ENCODE measurements around the gene KIRREL1. TPM values are rescaled to one million over a fixed set of nuclear protein-coding genes. Genes with fewer than 3 reads are reported as not detected.

Gene KIRREL1
- total RNA-seq, 1 experiment from 2014 or later: 30.7 TPM

DNA sequence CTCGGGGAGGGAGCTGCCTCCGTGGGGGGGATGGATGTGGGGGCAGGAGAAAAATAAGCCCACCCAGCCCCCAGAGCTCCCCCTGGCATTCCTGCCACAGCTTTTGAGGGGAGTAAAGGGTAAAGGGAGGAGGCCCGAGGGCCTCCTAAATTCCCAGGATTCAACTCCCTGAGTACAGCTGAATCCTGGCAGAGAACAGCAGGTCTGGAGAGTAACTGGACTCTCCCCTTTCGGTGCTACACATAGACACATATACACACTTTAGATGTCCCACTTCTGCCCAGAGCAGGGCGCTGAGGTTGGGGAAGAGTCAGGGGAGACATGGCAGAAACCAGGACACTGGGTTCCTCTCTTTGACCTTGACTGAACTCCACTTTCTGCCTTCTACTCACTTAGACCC is 3.0 kb downstream of the KIRREL1 start:
- no peaks in the 10 kb centered on the region for H3K4me1 ChIP-seq (replicated peaks; ENCODE audit: insufficient read depth)
- no TSS peak for BruUV-seq (replicated peaks)
- H3K4me3 ChIP-seq: no peak overlapping the region
- no peaks in the 10 kb centered on the region for H4K20me1 ChIP-seq (ENCODE audit: insufficient read depth)
- no peaks in the 10 kb centered on the region for H3K36me3 ChIP-seq (ENCODE audit: low read depth)
- H3K27ac ChIP-seq: no peak overlapping the region
- H3K4me2 ChIP-seq: no peak overlapping the region
- peaks cover 10% of the 10 kb centered on the region; the same call in 1 of the 2 replicates for H3F3A ChIP-seq (ENCODE audit: insufficient read depth, low read depth)
- H3K27me3 ChIP-seq (ENCODE audit: insufficient read depth, low read depth): no peaks in the 10 kb centered on the region
- TF ChIP-seq EZH2 (IDR thresholded peaks at IDR 0.05; ENCODE audit: low read depth): no peak
- TF ChIP-seq, protein P1, sequence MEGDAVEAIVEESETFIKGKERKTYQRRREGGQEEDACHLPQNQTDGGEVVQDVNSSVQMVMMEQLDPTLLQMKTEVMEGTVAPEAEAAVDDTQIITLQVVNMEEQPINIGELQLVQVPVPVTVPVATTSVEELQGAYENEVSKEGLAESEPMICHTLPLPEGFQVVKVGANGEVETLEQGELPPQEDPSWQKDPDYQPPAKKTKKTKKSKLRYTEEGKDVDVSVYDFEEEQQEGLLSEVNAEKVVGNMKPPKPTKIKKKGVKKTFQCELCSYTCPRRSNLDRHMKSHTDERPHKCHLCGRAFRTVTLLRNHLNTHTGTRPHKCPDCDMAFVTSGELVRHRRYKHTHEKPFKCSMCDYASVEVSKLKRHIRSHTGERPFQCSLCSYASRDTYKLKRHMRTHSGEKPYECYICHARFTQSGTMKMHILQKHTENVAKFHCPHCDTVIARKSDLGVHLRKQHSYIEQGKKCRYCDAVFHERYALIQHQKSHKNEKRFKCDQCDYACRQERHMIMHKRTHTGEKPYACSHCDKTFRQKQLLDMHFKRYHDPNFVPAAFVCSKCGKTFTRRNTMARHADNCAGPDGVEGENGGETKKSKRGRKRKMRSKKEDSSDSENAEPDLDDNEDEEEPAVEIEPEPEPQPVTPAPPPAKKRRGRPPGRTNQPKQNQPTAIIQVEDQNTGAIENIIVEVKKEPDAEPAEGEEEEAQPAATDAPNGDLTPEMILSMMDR (conservative IDR thresholded peaks at IDR 0.05): no peak
- no peak for DNase-seq
- no peaks in the 10 kb centered on the region for H3K9me3 ChIP-seq (ENCODE audit: insufficient read depth, low read depth)
- H2AFZ ChIP-seq: no peak overlapping the region
- H3K9me2 ChIP-seq (ENCODE audit: insufficient read depth): no peaks in the 10 kb centered on the region
- CTCF ChIA-PET: no interaction called here
- POLR2A ChIA-PET (ENCODE audit: unreplicated experiment): no interaction called here
- H3K79me2 ChIP-seq (ENCODE audit: low read depth): peaks cover 47% of the 10 kb centered on the region
- intact Hi-C loops (cut with micrococcal nuclease; ENCODE audit: unreplicated experiment): no loop called here

DNA sequence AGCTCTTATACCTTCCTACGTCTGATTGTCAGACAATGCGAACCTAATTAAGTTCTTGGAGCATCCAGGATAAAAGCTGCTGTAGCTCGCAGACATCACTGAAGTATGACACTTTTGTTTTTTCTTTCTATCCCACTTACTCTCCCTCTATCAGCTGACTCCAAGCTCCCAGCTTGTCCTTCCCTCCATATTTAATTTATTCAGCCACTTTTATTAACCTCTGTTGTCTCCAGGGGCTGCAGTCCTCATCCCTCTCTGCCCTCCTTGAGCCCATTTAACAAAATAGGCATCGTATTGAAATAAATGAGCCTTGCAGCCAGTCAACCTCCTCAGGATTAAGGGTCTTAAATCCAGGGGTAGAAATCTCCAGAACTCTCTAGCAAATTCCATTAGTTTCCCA is 7.1 kb downstream of the KIRREL1 start:
- TF ChIP-seq EZH2 (IDR thresholded peaks at IDR 0.05; ENCODE audit: low read depth): no peak
- TF ChIP-seq, protein P1 (conservative IDR thresholded peaks at IDR 0.05): no peak
- peaks cover 29% of the 10 kb centered on the region for H3K79me2 ChIP-seq (ENCODE audit: low read depth)
- H3K36me3 ChIP-seq (ENCODE audit: low read depth): no peaks in the 10 kb centered on the region
- intact Hi-C loops (cut with micrococcal nuclease; ENCODE audit: unreplicated experiment): no loop called here
- H3K9me3 ChIP-seq (ENCODE audit: insufficient read depth, low read depth): no peaks in the 10 kb centered on the region
- ChIA-PET POLR2A (ENCODE audit: unreplicated experiment) (no interaction called here), CTCF (no interaction called here)
- BruUV-seq (replicated peaks): no TSS peak
- H3K4me1 ChIP-seq (replicated peaks; ENCODE audit: insufficient read depth): 0 out of 2 replicates have a peak, but pooled peaks cover 7% of the 10 kb centered on the region
- H3K27ac ChIP-seq: no peak overlapping the region
- 0 out of 2 replicates have a peak, but pooled peaks cover 5% of the 10 kb centered on the region for H3F3A ChIP-seq (ENCODE audit: insufficient read depth, low read depth)
- no peak overlapping the region for H2AFZ ChIP-seq
- no peak overlapping the region for H3K4me3 ChIP-seq
- DNase-seq: no peak
- no peaks in the 10 kb centered on the region for H4K20me1 ChIP-seq (ENCODE audit: insufficient read depth)
- no peaks in the 10 kb centered on the region for H3K27me3 ChIP-seq (ENCODE audit: insufficient read depth, low read depth)
- H3K9me2 ChIP-seq (ENCODE audit: insufficient read depth): no peaks in the 10 kb centered on the region
- H3K4me2 ChIP-seq: no peak overlapping the region

DNA sequence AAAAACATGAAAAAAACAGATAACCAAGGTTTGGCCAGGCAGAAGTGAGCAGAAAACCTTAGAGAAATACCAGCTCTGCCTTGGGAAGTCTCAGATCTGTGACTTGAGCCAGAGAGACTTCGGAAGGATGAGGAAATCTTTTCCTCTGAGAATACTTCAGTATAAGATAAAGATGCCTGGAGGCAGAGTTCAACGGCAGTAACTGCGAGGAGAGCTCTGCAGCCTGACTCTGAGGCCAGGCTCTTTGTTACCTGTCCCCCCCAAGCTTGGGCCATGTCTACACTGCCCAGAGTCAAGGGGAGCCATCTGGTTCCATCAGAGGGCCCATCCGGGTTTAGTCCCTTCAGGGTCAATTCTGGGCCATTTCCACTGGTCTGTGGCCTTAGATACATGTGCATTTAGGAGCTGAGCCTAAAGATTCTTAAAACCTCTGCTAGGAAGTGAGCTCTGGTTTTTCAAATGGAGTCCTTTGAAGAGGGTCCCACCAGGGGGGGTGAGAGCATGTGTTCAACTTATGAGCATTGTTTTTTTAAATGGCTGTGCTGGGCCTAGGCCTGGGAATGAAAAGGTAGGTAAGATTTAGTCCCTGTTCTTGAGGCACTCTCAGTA is 8.7 kb downstream of the KIRREL1 start:
- no TSS peak for BruUV-seq (replicated peaks)
- Histone ChIP-seq H3K27me3 (ENCODE audit: insufficient read depth, low read depth) (no peaks in the 10 kb centered on the region), H3K9me2 (ENCODE audit: insufficient read depth) (no peaks in the 10 kb centered on the region), H2AFZ (no peak overlapping the region), H3K36me3 (ENCODE audit: low read depth) (no peaks in the 10 kb centered on the region), H3F3A (ENCODE audit: insufficient read depth, low read depth) (no peaks in the 10 kb centered on the region), H3K9me3 (ENCODE audit: insufficient read depth, low read depth) (no peaks in the 10 kb centered on the region), H3K4me1 (replicated peaks; ENCODE audit: insufficient read depth) (0 out of 2 replicates have a peak, but pooled peaks cover 7% of the 10 kb centered on the region), H3K79me2 (ENCODE audit: low read depth) (peaks cover 15% of the 10 kb centered on the region; the same call in 1 of the 2 replicates), H3K4me3 (no peak overlapping the region), H4K20me1 (ENCODE audit: insufficient read depth) (no peaks in the 10 kb centered on the region), H3K4me2 (no peak overlapping the region), H3K27ac (no peak overlapping the region)
- ChIA-PET CTCF (no interaction called here), POLR2A (ENCODE audit: unreplicated experiment) (interaction anchor here (0.5 kb wide), 1 partner anchor 16 kb away, joined by 5 read pairs; no protein-coding TSS in a partner anchor)
- intact Hi-C loops (cut with micrococcal nuclease; ENCODE audit: unreplicated experiment): no loop called here
- no peak for TF ChIP-seq EZH2 (IDR thresholded peaks at IDR 0.05; ENCODE audit: low read depth)
- TF ChIP-seq, protein P1 (conservative IDR thresholded peaks at IDR 0.05): no peak
- DNase-seq: no peak

Data from PC-9 (cell line).